ENCODE measurements around the gene ALKBH5.

Gene ALKBH5

GRCh38 chr17:18167421-18167820 lies 16.2 kb upstream of the ALKBH5 start:
- DNase-seq (ENCODE audit: low read depth, low spot score): no peak
- H3K4me1 ChIP-seq (ENCODE audit: insufficient read depth, insufficient read length): peaks cover 2% of the 10 kb centered on the region
- no peaks in the 10 kb centered on the region for H3K36me3 ChIP-seq (ENCODE audit: insufficient read depth, insufficient read length, low read length)

GRCh38 chr17:18172531-18173278 lies 10.9 kb upstream of the ALKBH5 start:
- H3K9me3 ChIP-seq (ENCODE audit: insufficient read depth, low read length): no peaks in the 10 kb centered on the region
- no peaks in the 10 kb centered on the region for H3K4me1 ChIP-seq (ENCODE audit: insufficient read depth, insufficient read length)
- no peaks in the 10 kb centered on the region for H3K27me3 ChIP-seq (ENCODE audit: insufficient read depth, insufficient read length)
- no peak for DNase-seq (ENCODE audit: low read depth, low spot score)
- H3K4me3 ChIP-seq (ENCODE audit: insufficient read length, low read depth): no peak overlapping the region
- no peak overlapping the region for H3K9ac ChIP-seq (ENCODE audit: insufficient read length, low read depth)
- no peak for TF ChIP-seq ZNF274 (IDR thresholded peaks at IDR 0.05; ENCODE audit: low read depth, low read length)
- TF ChIP-seq SUZ12 (IDR thresholded peaks at IDR 0.05; ENCODE audit: extremely low read depth, insufficient read depth, insufficient read length): no peak
- TF ChIP-seq YY1 (IDR thresholded peaks at IDR 0.05; ENCODE audit: insufficient read depth, insufficient read length): no peak
- H3K36me3 ChIP-seq (ENCODE audit: insufficient read depth, insufficient read length, low read length): no peaks in the 10 kb centered on the region

More at GRCh38 chr17:18167421-18167820, 16.2 kb upstream of the ALKBH5 start:
- no peaks in the 10 kb centered on the region for H3K9me3 ChIP-seq (ENCODE audit: insufficient read depth, low read length)
- no peak overlapping the region for H3K4me3 ChIP-seq (ENCODE audit: insufficient read length, low read depth)
- TF ChIP-seq SUZ12 (IDR thresholded peaks at IDR 0.05; ENCODE audit: extremely low read depth, insufficient read depth, insufficient read length) (no peak), YY1 (IDR thresholded peaks at IDR 0.05; ENCODE audit: insufficient read depth, insufficient read length) (no peak), ZNF274 (IDR thresholded peaks at IDR 0.05; ENCODE audit: low read depth, low read length) (no peak)
- no peak overlapping the region for H3K9ac ChIP-seq (ENCODE audit: insufficient read length, low read depth)
- H3K27me3 ChIP-seq (ENCODE audit: insufficient read depth, insufficient read length): no peaks in the 10 kb centered on the region

DNA sequence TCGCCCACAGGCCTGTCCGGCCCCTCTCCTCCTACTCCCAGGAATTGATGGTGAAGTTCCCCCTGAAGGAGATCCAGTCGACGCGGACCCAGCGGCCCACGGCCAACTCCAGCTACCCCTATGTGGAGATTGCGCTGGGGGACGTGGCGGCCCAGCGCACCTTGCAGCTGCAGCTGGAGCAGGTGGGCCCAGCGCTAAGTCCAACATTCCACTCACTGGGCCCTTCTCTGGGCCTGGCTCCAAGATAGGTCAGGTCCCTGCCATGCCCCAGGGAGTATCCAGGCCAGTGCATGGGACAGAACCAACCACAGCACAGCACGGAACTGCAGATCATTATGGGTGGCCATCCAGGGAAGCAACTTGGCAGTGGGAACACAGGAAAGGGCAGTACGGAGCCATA lies 9.9 kb upstream of the ALKBH5 start:
- Histone ChIP-seq H3K9me3 (ENCODE audit: insufficient read depth, low read length) (no peaks in the 10 kb centered on the region), H3K4me1 (ENCODE audit: insufficient read depth, insufficient read length) (no peaks in the 10 kb centered on the region), H3K36me3 (ENCODE audit: insufficient read depth, insufficient read length, low read length) (no peaks in the 10 kb centered on the region), H3K9ac (ENCODE audit: insufficient read length, low read depth) (no peak overlapping the region), H3K4me3 (ENCODE audit: insufficient read length, low read depth) (no peak overlapping the region), H3K27me3 (ENCODE audit: insufficient read depth, insufficient read length) (no peaks in the 10 kb centered on the region)
- DNase-seq (ENCODE audit: low read depth, low spot score): no peak
- no peak for TF ChIP-seq ZNF274 (IDR thresholded peaks at IDR 0.05; ENCODE audit: low read depth, low read length)

- Histone ChIP-seq H3K27me3 (ENCODE audit: insufficient read depth, insufficient read length) (no peaks in the 10 kb centered on the region), H3K36me3 (ENCODE audit: insufficient read depth, insufficient read length, low read length) (no peaks in the 10 kb centered on the region), H3K9ac (ENCODE audit: insufficient read length, low read depth) (no peak overlapping the region), H3K9me3 (ENCODE audit: insufficient read depth, low read length) (no peaks in the 10 kb centered on the region), H3K4me3 (ENCODE audit: insufficient read length, low read depth) (no peak overlapping the region), H3K4me1 (ENCODE audit: insufficient read depth, insufficient read length) (no peaks in the 10 kb centered on the region)
- TF ChIP-seq ZNF274 (IDR thresholded peaks at IDR 0.05; ENCODE audit: low read depth, low read length) (no peak), SUZ12 (IDR thresholded peaks at IDR 0.05; ENCODE audit: extremely low read depth, insufficient read depth, insufficient read length) (no peak), YY1 (IDR thresholded peaks at IDR 0.05; ENCODE audit: insufficient read depth, insufficient read length) (no peak)
- no peak for DNase-seq (ENCODE audit: low read depth, low spot score)
Measured at GRCh38 chr17:18176176-18176575, 7.5 kb upstream of the ALKBH5 start.

GRCh38 chr17:18177133-18177532 lies 6.5 kb upstream of the ALKBH5 start:
- Histone ChIP-seq H3K27me3 (ENCODE audit: insufficient read depth, insufficient read length) (no peaks in the 10 kb centered on the region), H3K4me1 (ENCODE audit: insufficient read depth, insufficient read length) (peaks cover 1% of the 10 kb centered on the region), H3K4me3 (ENCODE audit: insufficient read length, low read depth) (no peak overlapping the region), H3K9me3 (ENCODE audit: insufficient read depth, low read length) (no peaks in the 10 kb centered on the region), H3K36me3 (ENCODE audit: insufficient read depth, insufficient read length, low read length) (no peaks in the 10 kb centered on the region), H3K9ac (ENCODE audit: insufficient read length, low read depth) (no peak overlapping the region)
- DNase-seq (ENCODE audit: low read depth, low spot score): no peak
- no peak for TF ChIP-seq ZNF274 (IDR thresholded peaks at IDR 0.05; ENCODE audit: low read depth, low read length)
- no peak for TF ChIP-seq SUZ12 (IDR thresholded peaks at IDR 0.05; ENCODE audit: extremely low read depth, insufficient read depth, insufficient read length)
- TF ChIP-seq YY1 (IDR thresholded peaks at IDR 0.05; ENCODE audit: insufficient read depth, insufficient read length): no peak

DNA sequence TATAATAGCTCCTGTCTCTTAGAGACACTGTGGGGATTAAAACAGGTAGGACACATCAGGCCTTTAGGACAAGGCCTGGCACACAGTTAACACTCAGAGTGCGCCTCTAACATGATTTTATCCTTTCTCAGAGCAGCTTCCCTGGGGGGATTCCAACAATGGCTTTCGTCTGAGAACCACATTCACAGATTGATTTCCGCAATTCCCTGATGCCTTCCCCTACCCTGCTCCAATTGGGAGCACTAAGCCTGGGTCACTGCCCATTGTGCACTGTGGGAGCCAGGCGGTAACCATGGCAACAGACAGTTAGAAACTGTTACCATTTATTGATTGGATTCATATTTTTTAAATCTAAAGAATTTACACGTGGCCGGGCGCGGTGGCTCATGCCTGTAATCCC lies 5.9 kb upstream of the ALKBH5 start:
- H3K9me3 ChIP-seq (ENCODE audit: insufficient read depth, low read length): no peaks in the 10 kb centered on the region
- no peaks in the 10 kb centered on the region for H3K36me3 ChIP-seq (ENCODE audit: insufficient read depth, insufficient read length, low read length)
- DNase-seq (ENCODE audit: low read depth, low spot score): no peak
- no peak overlapping the region for H3K4me3 ChIP-seq (ENCODE audit: insufficient read length, low read depth)
- H3K27me3 ChIP-seq (ENCODE audit: insufficient read depth, insufficient read length): no peaks in the 10 kb centered on the region
- H3K9ac ChIP-seq (ENCODE audit: insufficient read length, low read depth): no peak overlapping the region
- TF ChIP-seq YY1 (IDR thresholded peaks at IDR 0.05; ENCODE audit: insufficient read depth, insufficient read length) (no peak), ZNF274 (IDR thresholded peaks at IDR 0.05; ENCODE audit: low read depth, low read length) (no peak), SUZ12 (IDR thresholded peaks at IDR 0.05; ENCODE audit: extremely low read depth, insufficient read depth, insufficient read length) (no peak)
- H3K4me1 ChIP-seq (ENCODE audit: insufficient read depth, insufficient read length): peaks cover 2% of the 10 kb centered on the region

GRCh38 chr17:18179196-18179595 lies 4.4 kb upstream of the ALKBH5 start:
- TF ChIP-seq YY1 (IDR thresholded peaks at IDR 0.05; ENCODE audit: insufficient read depth, insufficient read length) (no peak), ZNF274 (IDR thresholded peaks at IDR 0.05; ENCODE audit: low read depth, low read length) (no peak), SUZ12 (IDR thresholded peaks at IDR 0.05; ENCODE audit: extremely low read depth, insufficient read depth, insufficient read length) (no peak)

More at GRCh38 chr17:18179196-18179595, 4.4 kb upstream of the ALKBH5 start:
- Histone ChIP-seq H3K9me3 (ENCODE audit: insufficient read depth, low read length) (no peaks in the 10 kb centered on the region), H3K9ac (ENCODE audit: insufficient read length, low read depth) (no peak overlapping the region), H3K27me3 (ENCODE audit: insufficient read depth, insufficient read length) (no peaks in the 10 kb centered on the region), H3K36me3 (ENCODE audit: insufficient read depth, insufficient read length, low read length) (no peaks in the 10 kb centered on the region), H3K4me1 (ENCODE audit: insufficient read depth, insufficient read length) (peaks cover 2% of the 10 kb centered on the region), H3K4me3 (ENCODE audit: insufficient read length, low read depth) (no peak overlapping the region)
- DNase-seq (ENCODE audit: low read depth, low spot score): no peak
